ENCODE data around the gene RIC1.
"Not testable (repeated sequence)": the region's sequence is repeated elsewhere in the genome, so short reads cannot be mapped to it uniquely, and the experiment has no call there.

Gene RIC1

DNA sequence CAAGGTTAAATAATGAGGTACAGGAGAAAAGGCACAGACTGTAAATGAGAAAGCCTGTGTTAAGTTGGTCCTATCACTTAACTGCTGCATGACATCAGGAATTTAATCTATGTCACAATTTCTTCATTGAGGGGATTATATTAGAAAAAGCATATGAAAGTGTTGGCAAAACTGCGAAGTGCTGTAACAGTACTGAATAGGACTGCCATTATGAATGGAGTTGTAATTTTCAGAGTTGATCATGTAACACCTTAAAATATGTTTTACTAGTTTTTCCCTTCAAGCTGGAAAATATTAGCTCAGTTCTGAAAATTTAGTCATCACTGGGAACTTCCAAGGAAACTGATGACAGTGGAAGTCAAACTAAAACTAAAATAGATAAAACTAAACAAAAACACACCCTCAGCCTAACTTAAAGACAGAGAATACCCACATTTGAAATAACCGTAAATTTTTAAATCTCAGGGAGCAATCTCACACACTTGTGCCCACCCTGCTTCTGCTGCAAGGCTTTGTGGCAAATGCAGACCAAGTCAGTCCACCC is 158.9 kb downstream of the RIC1 start:
- no peak for DNase-seq (ENCODE audit: low spot score)

GRCh38 chr9:5789489-5789888 is 160.6 kb downstream of the RIC1 start:
- DNase-seq (ENCODE audit: low spot score) = no peak

- DNase-seq (ENCODE audit: low spot score) = no peak
Measured at GRCh38 chr9:5790923-5791322, 162.0 kb downstream of the RIC1 start.

- DNase-seq (ENCODE audit: low spot score) = no peak
Measured at GRCh38 chr9:5791870-5792269, 163.0 kb downstream of the RIC1 start.

- no peak for DNase-seq (ENCODE audit: low spot score)
Measured at GRCh38 chr9:5793812-5794211, 164.9 kb downstream of the RIC1 start.

GRCh38 chr9:5796298-5796697 is 167.4 kb downstream of the RIC1 start:
- DNase-seq (ENCODE audit: low spot score) = no peak

- DNase-seq (ENCODE audit: low spot score) = no peak
Measured at GRCh38 chr9:5798581-5798980, 169.7 kb downstream of the RIC1 start.

- peak; percentile 39 for DNase-seq (ENCODE audit: low spot score)
Measured at GRCh38 chr9:5799314-5799713, 170.4 kb downstream of the RIC1 start.

DNA sequence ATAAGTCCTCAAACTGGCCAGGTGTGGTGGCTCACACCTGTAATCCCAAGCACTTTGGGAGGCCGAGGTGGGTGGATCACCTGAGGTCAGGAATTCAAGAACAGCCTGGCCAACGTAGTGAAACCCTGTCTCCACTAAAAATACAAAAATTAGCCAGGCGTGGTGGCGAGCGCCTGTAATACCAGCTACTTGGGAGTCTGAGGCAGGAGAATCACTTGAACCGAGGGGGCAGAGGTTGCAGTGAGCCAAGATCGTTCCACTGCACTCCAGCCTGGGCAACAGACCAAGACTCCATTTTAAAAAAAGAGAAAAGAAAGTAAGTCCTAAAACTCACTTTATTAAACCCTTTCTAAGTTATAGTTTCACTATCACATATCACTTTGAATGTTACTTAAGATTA is 171.5 kb downstream of the RIC1 start:
- DNase-seq (ENCODE audit: low spot score) = not testable (repeated sequence)

DNA sequence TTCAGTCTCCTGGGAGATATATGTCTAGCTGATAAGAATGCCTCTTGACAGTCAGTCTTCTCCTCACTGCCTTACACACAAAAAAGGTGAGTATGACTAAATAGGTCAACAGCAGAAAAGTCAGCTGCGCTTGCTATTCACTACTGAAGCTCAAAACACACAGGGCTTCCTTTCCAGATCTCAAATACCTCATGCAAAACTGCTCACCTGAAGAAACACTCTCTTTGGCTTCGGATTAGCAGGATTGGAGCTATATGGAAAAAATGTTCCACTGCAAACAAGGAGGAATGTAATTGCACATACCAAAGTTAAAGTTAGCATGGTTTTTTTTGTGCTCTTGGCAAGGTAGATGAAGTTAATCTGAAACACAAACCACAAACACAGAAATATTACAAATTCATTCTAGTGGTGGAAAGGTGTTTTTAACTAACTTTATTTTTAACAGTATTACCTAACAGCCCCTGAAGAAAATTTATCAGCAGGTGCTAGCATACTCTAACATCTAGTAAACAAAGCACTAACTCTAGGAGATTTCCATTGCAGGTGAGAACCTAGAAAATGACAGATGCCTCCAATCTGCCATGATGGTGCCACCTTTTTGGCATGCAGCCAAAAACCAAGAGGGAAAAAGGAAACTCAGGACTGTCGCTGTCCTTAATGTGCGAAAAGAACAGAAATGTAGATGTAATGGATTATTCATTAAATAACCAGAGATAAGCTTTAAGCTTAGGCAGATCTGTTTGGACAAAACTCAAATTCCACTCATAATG is 172.2 kb downstream of the RIC1 start:
- DNase-seq (ENCODE audit: low spot score) = no peak

DNA sequence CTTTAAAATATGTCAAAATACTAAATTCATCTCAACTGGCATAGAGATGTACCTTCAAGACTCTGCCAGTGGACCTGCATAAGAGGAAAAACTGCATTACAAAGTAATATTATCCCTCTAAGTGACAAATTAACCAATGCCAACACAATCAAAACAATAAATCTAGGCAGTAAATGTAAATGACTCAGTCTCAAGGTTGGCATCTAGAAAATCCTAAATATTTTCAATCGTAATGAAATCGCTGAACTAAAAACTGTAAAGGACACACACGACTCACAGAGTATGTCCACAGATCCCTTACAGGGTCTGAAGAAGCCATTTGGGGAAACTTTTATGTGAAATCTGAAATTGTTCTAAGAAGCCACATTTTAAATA is 172.8 kb downstream of the RIC1 start:
- no peak for DNase-seq (ENCODE audit: low spot score)

GRCh38 chr9:5805478-5805877 is 176.6 kb downstream of the RIC1 start:
- no peak for DNase-seq (ENCODE audit: low spot score)

GRCh38 chr9:5811751-5812150 is 182.8 kb downstream of the RIC1 start:
- DNase-seq (ENCODE audit: low spot score) = no peak

- no peak for DNase-seq (ENCODE audit: low spot score)
Measured at GRCh38 chr9:5813824-5814223, 184.9 kb downstream of the RIC1 start.

- DNase-seq (ENCODE audit: low spot score) = no peak
Measured at GRCh38 chr9:5815461-5815860, 186.6 kb downstream of the RIC1 start.

GRCh38 chr9:5817862-5818261 is 189.0 kb downstream of the RIC1 start:
- DNase-seq (ENCODE audit: low spot score) = no peak

DNA sequence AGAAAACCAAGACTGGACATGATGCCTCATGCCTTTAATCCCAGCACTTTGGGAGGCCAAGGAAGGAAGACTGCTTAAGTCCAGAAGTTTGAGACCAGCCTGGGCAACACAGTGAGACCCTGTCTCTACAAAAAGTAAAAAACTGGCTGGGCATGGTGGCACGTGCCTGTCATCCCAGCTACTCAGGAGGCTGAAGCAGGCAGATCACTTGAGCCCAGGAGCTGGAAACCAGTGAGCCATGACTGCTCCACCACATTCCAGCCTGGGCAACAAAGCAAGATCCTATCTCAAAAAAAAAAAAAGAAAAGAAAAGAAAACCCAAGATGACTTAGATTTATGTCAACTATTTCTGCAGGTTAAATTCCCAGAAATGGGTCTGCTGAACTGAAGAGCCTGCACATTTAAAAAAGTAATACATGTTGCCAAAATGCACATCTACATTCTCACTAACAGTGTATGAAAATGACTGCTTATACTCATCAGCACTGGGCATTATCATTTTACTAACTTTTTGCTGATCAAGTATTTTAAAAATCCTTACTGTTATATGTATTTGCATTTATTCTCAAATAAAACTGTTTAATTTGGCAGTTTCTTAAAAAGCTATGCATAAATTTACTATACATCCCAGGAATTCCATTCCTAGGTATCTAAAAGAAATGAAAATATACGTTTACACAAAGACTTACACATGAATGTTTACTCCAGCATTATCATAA is 189.7 kb downstream of the RIC1 start:
- DNase-seq (ENCODE audit: low spot score) = no peak

DNA sequence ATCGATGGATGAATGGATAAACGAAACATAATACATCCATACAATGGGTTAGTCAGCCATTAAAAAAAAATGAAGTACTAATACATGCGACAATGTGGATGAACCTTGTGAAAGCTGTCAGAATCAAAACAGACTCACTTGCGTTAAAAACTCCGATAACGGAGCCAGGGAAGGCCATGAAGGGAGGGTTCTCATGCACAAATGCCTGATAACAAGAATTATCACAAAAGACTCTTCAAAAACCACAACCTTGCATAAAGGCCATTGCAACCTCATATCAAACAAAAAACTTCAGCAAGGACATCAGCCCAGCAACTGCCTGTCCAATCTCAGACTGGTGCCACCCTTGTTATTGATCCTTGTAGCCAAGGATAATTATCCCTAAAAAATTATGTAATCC is 190.3 kb downstream of the RIC1 start:
- DNase-seq (ENCODE audit: low spot score) = no peak

GRCh38 chr9:5820425-5820824 is 191.5 kb downstream of the RIC1 start:
- DNase-seq (ENCODE audit: low spot score) = no peak

GRCh38 chr9:5825223-5825622 is 196.3 kb downstream of the RIC1 start:
- no peak for DNase-seq (ENCODE audit: low spot score)
